HG03520 (cell line): Measurements from ENCODE around the gene SLC5A9.
"Not testable (repeated sequence)": the region's sequence is repeated elsewhere in the genome, so short reads cannot be mapped to it uniquely, and the experiment has no call there.

Experiments used
- ATAC-seq: cut with Tn5 transposase; IDR thresholded peaks from one replicate; pipeline ENCODE4 v1.9.1; 2021; ENCODE audit warnings: mild to moderate bottlenecking, moderate library complexity; ENCODE audit not compliant: unreplicated experiment

SLC5A9 gene

GRCh38 chr1:48213462-48213861 is 9.1 kb upstream of the SLC5A9 start:
- ATAC-seq: not testable (repeated sequence)

- not testable (repeated sequence) for ATAC-seq
These were observed 8.2 kb upstream of the SLC5A9 start for GRCh38 chr1:48214366-48214765.

- ATAC-seq: no peak
These were observed 7.7 kb upstream of the SLC5A9 start for GRCh38 chr1:48214820-48215219.

GRCh38 chr1:48215222-48215621 is 7.3 kb upstream of the SLC5A9 start:
- ATAC-seq: no peak

DNA sequence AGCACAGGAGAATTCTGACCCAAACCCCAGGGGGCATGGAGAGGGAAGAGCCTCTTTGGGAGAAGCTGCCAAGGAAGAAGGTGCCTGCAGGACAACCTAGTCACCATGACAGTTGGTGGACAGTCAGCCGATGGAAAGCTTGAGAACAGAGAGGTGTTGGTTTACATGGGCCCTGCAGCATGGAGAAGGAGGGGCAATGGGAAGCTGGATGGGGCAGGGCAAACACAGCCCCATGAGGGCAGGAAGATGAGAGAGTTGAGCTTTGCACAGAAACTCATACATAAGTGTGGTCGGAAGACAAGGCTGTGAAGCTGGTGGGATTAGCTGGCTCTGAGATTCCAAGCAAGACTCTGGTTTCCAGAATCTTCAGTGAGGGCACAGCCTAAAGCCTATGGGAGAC is 6.6 kb upstream of the SLC5A9 start:
- no peak for ATAC-seq

DNA sequence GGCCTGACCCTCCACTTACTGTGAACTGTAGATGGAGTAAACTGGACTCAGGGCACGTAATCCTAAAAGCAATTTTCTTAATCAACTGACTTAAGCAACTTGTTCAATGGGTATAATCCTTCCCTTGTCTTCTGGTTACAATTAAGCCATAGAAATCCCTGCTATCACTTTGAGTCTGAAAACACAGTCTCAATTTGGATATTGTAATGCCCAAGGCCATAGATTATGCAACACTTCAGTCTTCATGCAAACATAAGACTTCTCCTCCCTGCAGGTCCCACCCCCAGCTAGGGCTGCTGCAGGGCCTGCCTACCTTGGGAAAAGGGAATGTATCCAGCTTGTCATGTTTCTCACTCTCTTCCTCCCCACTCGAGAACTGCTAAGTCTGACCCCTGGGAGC is 6.2 kb upstream of the SLC5A9 start:
- ATAC-seq: no peak

DNA sequence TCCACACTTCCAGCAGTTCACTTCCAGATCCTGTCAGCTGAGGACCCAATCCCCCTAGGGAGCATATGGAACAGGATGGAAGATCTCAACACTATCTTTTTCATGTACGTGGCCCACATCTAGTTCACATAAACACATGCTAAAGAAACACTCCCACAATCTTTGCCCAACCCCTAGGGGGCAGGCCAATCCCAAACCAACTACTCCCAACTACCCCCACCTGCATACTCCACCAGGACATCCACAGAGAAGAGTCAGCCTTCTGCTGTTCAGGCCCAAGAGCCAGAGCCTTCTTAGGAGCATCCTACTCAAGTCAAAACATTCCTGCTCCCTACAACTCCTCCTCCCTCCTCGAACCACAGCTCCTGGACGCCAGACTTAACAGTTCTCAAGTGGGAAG is 5.6 kb upstream of the SLC5A9 start:
- no peak for ATAC-seq

DNA sequence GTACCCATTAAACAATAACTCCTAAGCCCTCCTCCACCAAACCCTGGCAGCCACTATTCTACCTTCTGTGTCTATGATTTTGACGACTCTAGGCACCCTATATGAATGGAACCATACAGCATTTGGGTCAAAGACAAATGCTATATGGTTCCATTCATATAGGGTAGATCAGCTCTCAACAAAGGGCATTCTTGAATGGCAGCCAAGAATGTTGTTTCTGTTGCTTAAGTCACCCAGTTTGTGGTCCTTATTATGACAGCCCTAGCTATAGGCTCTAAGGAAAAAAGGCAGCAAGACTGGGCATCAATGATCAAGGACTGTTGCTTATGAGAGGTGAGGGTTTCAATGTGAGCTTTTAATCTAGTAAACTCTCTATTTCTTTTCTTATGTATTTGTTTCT is 4.7 kb upstream of the SLC5A9 start:
- ATAC-seq: no peak

- ATAC-seq: no peak
These were observed 2.7 kb upstream of the SLC5A9 start for GRCh38 chr1:48219803-48220202.

DNA sequence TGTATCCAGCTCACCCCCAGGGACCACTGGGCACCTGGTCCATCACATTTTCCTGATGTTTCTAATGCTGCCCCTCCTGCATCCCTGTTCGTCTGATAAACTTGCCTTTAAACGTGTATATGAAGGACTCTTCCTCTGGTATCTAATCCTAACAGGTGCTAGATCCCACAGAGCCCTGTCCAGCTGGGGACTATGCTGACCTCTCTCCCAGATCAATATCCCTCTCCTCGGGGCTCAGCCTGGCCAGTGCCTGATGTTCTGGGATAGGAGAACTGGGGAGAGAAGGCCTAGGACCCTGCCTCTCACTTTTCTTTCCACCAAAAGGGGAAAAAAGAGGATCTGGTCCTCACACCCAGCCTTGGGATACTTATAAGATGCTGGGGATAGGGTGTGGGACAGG is 1.4 kb upstream of the SLC5A9 start:
- ATAC-seq: no peak

GRCh38 chr1:48221657-48222056 is 859 bp upstream of the SLC5A9 start:
- no peak for ATAC-seq

GRCh38 chr1:48223366-48224240 is 1.1 kb downstream of the SLC5A9 start:
- ATAC-seq: no peak

DNA sequence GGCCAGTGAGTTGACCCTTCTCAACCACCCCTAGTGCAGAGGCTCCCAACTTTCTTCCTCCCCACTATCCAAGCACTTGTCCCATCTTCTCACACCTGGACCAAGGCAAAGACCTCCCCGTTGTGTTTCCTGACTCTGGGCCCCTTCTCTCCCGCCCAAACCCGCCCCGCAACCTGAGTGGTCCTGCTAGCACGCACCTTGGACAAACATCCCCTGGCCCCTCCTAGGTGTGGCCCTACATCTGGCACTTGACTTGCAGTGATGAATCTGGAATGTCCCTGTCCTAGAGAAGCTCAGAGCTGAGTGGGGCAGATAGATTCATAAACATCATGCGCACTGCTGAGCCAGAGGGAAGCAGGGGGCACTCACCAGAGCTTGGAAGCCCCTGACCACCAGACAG is 2.3 kb downstream of the SLC5A9 start:
- ATAC-seq: no peak

DNA sequence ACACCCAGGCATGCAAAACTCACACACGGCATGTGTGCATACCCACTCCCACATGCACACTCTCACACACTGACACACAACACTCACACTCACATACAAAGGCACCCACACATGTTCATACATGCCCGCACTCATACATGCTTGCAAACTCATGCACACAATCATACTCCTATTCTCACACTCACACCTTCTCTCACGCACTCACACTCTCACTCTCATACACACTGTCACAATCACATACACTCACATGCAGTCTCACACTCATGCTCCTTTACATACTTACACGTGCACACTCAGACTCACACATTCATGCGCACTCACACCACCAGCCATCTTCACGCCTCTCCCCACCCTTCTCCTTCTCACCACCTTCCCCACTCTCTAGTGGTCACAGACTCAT is 3.1 kb downstream of the SLC5A9 start:
- ATAC-seq: no peak

DNA sequence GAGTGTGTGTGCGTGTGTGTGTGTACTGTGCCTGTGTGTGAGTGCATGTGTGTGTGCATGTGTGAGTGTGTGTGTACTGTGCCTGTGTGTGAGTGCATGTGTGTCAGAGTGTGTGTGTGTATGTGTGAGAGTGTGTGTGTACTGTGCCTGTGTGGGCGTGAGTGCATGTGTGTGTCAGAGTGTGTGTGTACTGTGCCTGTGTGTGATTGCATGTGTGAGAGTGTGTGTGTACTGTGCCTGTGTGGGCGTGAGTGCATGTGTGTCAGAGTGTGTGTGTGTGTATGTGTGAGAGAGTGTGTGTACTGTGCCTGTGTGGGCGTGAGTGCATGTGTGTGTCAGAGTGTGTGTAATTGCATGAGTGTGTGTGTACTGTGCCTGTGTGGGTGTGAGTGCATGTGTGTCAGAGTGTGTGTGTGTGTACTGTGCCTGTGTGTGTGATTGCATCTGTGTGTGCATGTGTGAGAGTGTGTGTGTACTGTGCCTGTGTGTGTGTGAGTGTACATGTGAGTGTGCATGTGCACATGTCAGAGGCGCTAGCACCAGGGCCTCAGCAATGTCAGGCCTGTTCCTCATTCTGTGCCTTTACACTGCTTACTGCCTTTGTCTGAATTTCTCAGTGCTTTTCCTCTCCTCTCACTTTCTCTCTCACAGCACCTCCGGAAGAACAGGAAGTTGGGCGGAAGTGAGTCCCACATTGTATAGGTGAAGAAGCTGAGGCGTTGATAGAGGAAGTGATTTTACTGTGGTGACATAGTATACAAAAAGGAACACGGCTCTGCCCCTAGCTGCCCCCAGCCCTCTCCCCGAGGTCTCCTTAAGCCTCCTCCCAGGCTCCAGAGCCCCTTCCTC is 4.9 kb downstream of the SLC5A9 start:
- peak; percentile 47 for ATAC-seq

DNA sequence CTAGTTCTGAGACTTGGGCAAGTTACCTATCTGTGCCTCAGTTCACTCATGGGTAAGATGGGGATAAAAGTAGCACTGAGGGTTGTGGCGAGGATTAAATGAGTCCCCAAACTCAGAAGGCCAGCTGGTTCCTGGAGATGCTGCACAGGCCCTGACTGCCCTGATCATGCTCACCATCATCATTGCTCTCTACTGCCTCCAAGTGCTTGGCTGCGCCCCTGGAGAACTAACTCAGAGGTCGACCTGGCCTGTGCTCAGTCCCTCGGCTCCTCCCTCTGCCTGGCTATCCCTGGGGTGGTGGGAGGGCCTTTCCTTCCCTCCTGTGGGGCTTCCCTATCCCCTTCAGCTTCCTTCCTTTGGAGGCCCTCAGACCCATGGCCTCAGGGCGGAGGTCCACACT is 5.6 kb downstream of the SLC5A9 start:
- ATAC-seq: no peak

DNA sequence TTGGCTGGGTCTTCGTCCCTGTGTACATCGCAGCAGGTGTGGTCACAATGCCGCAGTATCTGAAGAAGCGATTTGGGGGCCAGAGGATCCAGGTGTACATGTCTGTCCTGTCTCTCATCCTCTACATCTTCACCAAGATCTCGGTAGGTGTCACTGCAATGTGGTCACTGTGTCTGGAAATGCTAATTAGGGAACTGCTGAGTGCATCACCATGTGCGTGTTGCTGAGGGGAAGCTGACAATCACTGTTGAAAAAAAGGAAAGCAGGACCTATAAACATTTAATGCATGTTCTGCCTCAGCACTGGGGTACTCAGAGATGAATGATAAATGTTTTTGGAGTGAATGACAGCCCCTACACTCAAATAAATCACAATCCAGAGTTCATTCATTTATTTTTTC is 6.8 kb downstream of the SLC5A9 start:
- ATAC-seq: no peak

DNA sequence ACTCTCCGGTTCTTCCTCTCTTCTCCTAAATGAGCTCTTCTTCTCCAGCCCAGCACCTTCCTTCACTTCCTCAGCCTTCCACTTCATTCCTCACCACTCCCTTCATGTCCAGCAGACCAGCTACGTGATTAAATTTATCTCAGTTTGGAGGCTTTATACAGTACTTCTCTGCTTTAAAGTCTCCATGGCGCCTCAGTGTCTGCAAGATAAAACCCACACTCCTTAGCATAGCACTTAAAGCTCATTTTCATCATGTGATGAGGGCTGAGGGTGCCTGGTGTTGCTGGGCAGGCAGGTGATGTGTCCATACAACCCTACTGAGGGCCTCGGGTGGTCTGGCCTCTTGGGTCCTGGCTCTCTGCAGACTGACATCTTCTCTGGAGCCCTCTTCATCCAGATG is 7.7 kb downstream of the SLC5A9 start:
- no peak for ATAC-seq

- no peak for ATAC-seq
These were observed 10.2 kb downstream of the SLC5A9 start for GRCh38 chr1:48232722-48233121.

GRCh38 chr1:48233666-48234485 is 11.4 kb downstream of the SLC5A9 start:
- ATAC-seq: no peak

DNA sequence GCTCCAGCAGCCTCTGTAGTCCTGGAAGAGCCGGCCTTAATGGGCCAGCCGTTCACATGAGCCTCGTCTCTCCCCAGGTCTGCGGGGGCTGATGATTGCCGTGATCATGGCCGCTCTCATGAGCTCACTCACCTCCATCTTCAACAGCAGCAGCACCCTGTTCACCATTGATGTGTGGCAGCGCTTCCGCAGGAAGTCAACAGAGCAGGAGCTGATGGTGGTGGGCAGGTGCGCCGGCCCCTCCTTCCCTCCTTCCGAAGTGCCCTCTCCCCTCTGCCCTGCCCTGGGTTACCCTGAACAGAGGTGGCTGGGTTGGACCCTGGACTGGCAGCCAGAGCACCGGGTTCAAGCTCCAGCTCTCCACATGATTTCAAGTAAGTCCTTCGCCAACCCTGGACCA is 13.1 kb downstream of the SLC5A9 start:
- ATAC-seq: no peak
